Ammon's horn (tissue), 1 donor: ENCODE data around the gene ACTG1.
A peak's percentile ranks its signal among the peaks of the same experiment; 100 is the strongest.

Experiments
- DNase-seq: peaks from one replicate; pipeline ENCODE4 v3.0.0-alpha.2; 2016; ENCODE audit warnings: low spot score

ACTG1 gene

DNA sequence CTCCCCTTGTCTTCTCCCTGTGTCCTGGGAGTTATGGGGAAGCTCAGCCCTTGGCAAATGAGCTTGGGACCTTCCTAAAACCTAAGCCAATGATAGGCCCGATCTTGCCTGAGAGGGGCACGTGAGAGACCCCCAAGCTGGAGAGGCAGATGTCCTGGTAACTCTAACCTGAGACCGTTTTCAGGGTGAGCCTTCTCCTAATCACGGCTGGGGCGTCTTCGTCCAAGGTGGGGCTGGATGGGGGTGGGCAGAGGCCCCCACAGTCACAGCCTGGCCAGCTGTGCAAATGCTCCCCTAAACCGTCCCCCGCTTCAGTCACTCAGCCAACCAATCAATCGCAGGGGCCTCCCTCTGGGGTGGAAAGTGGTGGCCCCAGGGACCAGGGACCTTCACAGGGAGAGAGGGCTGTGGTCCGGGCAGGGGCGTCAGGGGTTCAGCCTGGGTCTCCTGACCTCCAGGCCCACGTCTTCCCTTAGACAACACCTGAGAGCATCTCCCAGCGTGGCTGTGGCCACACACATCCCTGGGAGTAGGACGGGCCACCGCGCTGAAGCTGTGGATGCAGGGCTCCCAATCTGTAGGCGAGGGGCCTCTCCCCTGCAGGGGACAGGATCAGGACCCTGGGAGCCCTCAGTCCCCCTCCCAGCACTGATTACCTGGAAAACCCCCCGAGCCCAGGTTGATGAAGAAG, 30.6 kb downstream of the ACTG1 start:
- no peak for DNase-seq

- peak; percentile 84 for DNase-seq
Measured at GRCh38 chr17:81481073-81481799, 31.4 kb downstream of the ACTG1 start.

DNA sequence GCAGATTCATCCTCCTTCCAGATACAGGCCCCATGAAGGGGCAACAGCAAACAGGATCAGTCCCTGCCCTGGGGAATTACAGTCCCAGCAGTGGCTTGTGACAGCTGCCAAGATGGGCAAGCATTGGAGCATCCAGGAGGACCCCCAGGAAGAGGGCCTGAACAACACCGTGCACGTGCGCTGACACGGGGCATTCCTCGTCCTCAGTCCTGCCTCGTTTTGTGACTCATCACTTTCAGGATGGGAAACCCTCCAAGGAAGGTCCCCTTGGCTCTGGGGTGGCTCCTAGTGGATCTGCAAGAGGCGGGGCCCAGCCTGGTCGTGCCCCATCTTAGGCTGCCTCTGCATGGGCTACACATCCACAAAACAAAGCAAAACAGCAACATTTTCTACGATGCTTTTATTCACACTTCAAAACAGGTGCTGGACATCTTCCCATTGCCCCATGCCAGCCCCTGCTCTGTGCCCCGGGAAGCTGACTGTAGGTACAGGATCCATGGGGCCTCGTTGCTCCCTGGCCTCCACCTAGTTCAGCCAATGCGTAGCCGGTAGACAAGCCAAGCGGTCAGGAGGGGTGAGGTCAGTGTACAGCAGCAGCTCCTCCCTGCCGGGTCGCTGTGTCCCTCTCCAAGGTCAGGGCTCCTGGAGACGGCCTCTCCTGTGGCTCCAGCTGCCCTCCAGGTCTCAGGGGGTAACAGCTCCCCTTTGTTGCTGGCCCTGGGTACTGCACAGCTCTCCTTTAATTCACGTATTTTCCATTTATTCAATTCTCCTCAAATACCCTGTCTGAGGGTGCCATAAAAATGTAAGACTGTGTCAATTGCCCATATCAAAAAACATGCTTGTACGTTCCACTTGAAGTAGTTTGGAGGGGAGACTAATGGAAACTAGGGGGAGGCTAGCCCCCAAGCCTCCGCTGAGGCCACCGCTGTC, 32.2 kb downstream of the ACTG1 start:
- no peak for DNase-seq

- no peak for DNase-seq
Measured at GRCh38 chr17:81479175-81480071, 33.2 kb downstream of the ACTG1 start.

GRCh38 chr17:81478119-81478518, 34.5 kb downstream of the ACTG1 start:
- DNase-seq = no peak

GRCh38 chr17:81477173-81477572, 35.4 kb downstream of the ACTG1 start:
- DNase-seq = no peak

DNA sequence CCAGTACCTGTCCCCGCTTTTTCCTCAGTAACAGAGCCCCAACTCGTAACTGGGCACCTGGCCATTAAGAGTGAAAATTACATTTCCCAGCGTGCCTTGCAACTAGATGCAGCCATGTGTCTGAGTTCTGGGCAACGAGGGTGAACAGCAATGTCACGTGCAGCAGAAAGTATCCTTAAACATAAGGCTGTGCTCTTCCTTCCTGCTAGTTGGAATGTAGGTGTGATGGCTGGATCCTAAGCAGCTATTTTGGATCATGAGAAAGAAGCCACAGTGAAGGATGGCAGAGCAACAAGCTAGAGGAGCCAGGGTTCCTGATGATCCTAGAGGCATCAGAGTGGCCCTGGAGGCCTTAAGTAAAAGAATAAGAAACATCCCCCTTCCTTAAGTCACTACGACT, 36.0 kb downstream of the ACTG1 start:
- DNase-seq = no peak

DNA sequence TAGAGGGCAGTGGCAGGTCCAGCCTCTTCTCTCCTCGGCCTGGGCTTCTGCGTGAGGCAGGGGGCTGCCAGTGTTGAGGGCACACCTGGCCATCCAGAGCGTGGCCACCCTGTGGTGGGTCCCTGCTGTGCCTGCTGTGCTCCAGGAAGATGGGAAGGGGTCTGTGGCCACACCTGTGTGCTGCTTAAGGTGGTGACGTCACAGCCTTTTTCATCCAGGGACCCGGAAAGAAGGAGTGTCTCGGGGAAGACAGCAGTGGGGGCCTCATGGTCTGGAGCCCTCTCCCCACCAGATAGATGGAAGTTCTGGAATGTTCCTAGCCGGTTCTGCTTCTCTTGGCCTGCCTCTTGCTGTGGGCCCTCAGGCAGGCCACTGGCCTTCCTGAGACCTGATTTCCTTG, 36.5 kb downstream of the ACTG1 start:
- no peak for DNase-seq

- DNase-seq = no peak
Measured at GRCh38 chr17:81474958-81475357, 37.6 kb downstream of the ACTG1 start.

- DNase-seq = no peak
Measured at GRCh38 chr17:81473019-81473418, 39.6 kb downstream of the ACTG1 start.

- DNase-seq = peak; percentile 78
Measured at GRCh38 chr17:81471818-81472456, 40.7 kb downstream of the ACTG1 start.

- DNase-seq = no peak
Measured at GRCh38 chr17:81470944-81471817, 41.4 kb downstream of the ACTG1 start.

- DNase-seq = peak; percentile 38
Measured at GRCh38 chr17:81470270-81470943, 42.2 kb downstream of the ACTG1 start.

GRCh38 chr17:81469266-81469665, 43.3 kb downstream of the ACTG1 start:
- no peak for DNase-seq

- no peak for DNase-seq
Measured at GRCh38 chr17:81468770-81469121, 43.9 kb downstream of the ACTG1 start.

GRCh38 chr17:81468111-81468769, 44.4 kb downstream of the ACTG1 start:
- no peak for DNase-seq

DNA sequence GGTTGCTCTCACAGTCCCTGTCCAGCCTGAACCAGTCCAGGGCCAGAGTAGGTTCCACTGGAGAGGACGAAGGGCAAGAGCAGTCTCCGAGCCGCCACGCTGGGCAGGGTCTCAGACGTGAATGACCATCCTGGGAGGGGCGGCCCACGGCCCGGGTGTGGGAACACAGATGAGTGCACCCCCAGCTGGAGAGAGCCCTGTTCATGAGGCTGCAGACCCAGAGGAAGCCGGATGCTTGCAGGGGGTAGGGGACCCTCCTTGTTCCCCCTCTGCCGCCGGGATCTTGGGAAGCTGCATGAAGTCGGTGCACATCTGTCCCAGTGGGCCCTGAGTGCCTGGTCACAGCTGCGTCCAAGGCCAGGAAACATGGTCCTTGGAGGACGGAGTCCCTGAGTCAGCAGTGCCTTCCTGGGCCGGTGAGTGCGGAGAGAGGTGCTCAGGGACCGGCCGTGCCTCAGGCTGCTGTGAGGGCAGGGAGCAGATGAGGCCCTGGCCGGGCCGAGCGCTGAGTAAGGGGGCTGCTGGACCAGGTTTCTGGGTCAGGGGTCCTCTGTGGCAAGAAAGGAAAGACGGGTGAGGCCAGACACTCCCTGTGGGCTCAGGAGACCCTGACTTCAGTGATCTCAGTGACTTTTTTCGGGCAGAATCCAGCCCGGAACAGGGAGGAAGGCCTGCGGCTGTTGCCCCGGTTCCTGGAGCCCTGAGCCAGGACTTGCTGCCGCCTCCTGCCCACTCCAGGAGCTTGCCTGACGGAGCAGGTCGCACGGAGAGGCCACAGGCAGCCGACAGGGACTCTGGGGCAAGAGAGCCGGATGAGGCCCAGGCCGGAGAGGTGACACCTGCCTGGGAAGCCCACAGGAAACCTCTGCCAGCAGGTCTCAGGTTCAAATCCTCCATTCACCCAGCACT, 45.8 kb downstream of the ACTG1 start:
- DNase-seq = no peak

DNA sequence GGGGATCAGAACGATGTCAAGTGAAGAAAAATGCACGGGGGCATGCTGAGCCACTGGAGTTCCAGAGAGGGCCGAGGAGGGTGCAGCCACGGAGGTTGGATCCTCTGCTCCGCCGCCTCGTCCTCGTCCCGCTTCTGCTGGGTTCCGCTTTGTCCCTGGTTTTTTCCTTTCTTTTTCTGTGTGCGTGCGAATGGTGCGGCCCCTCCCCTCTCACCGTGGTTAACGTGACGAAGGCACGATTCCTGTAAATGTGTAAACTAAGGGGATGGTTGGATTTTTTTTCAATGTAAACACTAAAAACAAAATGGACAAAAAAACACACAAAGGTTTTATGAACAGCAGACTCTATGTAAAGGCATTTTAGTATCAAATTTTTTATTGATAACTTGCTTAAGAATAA, 46.7 kb downstream of the ACTG1 start:
- no peak for DNase-seq
